H1 (cell line): ENCODE results near the gene FAM210A. TPM values are rescaled to one million over a fixed set of nuclear protein-coding genes. Genes with fewer than 3 reads are reported as not detected.

ENCODE experiments used
- ATF3 ChIP-seq: IDR thresholded peaks from 2 replicates; pipeline ENCODE4 v1.6.1; 2011; ENCODE audit warnings: low read depth, mild to moderate bottlenecking, low read length; ENCODE audit not compliant: insufficient read depth
- BCL11A ChIP-seq, 2 experiments: IDR thresholded peaks; one replicate each; pipeline ENCODE4 v1.6.1; 2011; ENCODE audit warnings: low read depth in 2 of 2, low read length in 2 of 2, mild to moderate bottlenecking in 2 of 2
- BRCA1 ChIP-seq: IDR thresholded peaks from 2 replicates; pipeline ENCODE4 v1.6.1; 2012; ENCODE audit warnings: low read depth, low read length, improper control_type of control experiment
- CHD2 ChIP-seq: IDR thresholded peaks from 2 replicates; pipeline ENCODE4 v1.6.1; 2012; ENCODE audit warnings: low read length, improper control_type of control experiment
- CREB1 ChIP-seq: IDR thresholded peaks from 2 replicates; pipeline ENCODE4 v1.6.1; 2012; ENCODE audit warnings: inconsistent platforms
- EGR1 ChIP-seq: IDR thresholded peaks from 2 replicates; pipeline ENCODE4 v1.6.1; 2011; ENCODE audit warnings: low read depth, low read length, borderline replicate concordance
- EZH2 ChIP-seq: fragments of 200-600 bp; sonication (generic); IDR thresholded peaks from 2 replicates; pipeline ENCODE4 v1.7.1; 2012; ENCODE audit warnings: low read depth, mild to moderate bottlenecking, moderate library complexity, low read length, inconsistent platforms; ENCODE audit not compliant: severe bottlenecking
- KDM4A ChIP-seq: IDR thresholded peaks from one replicate; pipeline ENCODE4 v1.7.1; 2012; ENCODE audit warnings: low read depth, mild to moderate bottlenecking, moderate library complexity, low read length, inconsistent platforms; ENCODE audit not compliant: severe bottlenecking
- SIX5 ChIP-seq: IDR thresholded peaks from 2 replicates; pipeline ENCODE4 v1.6.1; 2011; ENCODE audit warnings: mild to moderate bottlenecking, low read depth, low read length
- SRF ChIP-seq: IDR thresholded peaks from 2 replicates; pipeline ENCODE4 v1.6.1; 2011; ENCODE audit warnings: mild to moderate bottlenecking, low read depth, low read length, moderate library complexity
- SUZ12 ChIP-seq: fragments of 200-600 bp; sonication (generic); IDR thresholded peaks from 2 replicates; pipeline ENCODE4 v1.6.1; 2012; ENCODE audit warnings: mild to moderate bottlenecking, inconsistent platforms, low read length, moderate library complexity, mixed read lengths
- TBP ChIP-seq: IDR thresholded peaks from 2 replicates; pipeline ENCODE4 v1.6.1; 2011; ENCODE audit warnings: low read depth, low read length, improper control_type of control experiment
- polyA plus RNA-seq, 7 experiments: library from polyadenylated mRNA; depleted of rRNA in 3 of 7; stranded (reverse) in 5 of 7; unstranded in 2 of 7; fragments of >200 nt in 5 of 7; fragments of 200-250 nt in 2 of 7; gene quantifications; 1 replicate in 5 of 7; 2 replicates in 1 of 7; 4 replicates in 1 of 7; pipeline versions ENCODE4 v1.2.1 to v1.2.3, GENCODE V29; 2011 to 2013; ENCODE audit warnings: missing spikeins in 2 of 7, mixed read lengths in 2 of 7
- total RNA-seq: library from RNA; stranded (reverse); fragmentation: NEBNext Ultra II Directional; extraction: Animal tissue kit (Norgen Biotek cat#: 25700); gene quantifications from 2 replicates; pipeline ENCODE4 v1.2.1, GENCODE V29; 2021
- TF ChIP-seq, protein P1 (sequence below): fragments of 300-600 bp; sonication (generic); IDR thresholded peaks from 2 replicates; pipeline ENCODE4 v1.7.1; 2012; ENCODE audit warnings: low read length, moderate library complexity, mild to moderate bottlenecking, inconsistent platforms; ENCODE audit not compliant: insufficient replicate concordance

FAM210A gene
- total and polyA plus RNA-seq, 2 of the 8 experiments (the other 6 are each of a cell fraction or from before 2014, with no cell fraction given): 8.2 to 25.4 TPM

DNA sequence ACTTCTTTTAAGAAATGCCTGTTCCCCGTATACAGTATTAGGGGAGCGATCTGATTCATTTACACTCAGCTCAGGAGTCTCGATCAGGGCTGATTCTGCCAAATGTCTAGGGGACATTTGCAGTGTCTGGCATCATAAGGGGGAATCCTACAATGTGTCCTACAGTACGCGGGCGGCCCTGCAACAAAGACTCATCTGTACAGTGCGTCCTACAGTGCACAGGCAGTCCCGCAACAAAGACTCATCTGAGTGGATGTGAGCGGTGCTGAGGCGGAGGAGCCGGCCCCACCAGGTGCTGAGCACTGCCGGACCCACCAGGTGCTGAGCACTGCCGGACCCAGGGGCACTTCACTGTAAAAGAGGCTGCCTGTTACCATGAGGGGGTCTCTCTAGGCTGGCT is 102.5 kb downstream of the FAM210A start (continued):
- TF ChIP-seq, protein P1, sequence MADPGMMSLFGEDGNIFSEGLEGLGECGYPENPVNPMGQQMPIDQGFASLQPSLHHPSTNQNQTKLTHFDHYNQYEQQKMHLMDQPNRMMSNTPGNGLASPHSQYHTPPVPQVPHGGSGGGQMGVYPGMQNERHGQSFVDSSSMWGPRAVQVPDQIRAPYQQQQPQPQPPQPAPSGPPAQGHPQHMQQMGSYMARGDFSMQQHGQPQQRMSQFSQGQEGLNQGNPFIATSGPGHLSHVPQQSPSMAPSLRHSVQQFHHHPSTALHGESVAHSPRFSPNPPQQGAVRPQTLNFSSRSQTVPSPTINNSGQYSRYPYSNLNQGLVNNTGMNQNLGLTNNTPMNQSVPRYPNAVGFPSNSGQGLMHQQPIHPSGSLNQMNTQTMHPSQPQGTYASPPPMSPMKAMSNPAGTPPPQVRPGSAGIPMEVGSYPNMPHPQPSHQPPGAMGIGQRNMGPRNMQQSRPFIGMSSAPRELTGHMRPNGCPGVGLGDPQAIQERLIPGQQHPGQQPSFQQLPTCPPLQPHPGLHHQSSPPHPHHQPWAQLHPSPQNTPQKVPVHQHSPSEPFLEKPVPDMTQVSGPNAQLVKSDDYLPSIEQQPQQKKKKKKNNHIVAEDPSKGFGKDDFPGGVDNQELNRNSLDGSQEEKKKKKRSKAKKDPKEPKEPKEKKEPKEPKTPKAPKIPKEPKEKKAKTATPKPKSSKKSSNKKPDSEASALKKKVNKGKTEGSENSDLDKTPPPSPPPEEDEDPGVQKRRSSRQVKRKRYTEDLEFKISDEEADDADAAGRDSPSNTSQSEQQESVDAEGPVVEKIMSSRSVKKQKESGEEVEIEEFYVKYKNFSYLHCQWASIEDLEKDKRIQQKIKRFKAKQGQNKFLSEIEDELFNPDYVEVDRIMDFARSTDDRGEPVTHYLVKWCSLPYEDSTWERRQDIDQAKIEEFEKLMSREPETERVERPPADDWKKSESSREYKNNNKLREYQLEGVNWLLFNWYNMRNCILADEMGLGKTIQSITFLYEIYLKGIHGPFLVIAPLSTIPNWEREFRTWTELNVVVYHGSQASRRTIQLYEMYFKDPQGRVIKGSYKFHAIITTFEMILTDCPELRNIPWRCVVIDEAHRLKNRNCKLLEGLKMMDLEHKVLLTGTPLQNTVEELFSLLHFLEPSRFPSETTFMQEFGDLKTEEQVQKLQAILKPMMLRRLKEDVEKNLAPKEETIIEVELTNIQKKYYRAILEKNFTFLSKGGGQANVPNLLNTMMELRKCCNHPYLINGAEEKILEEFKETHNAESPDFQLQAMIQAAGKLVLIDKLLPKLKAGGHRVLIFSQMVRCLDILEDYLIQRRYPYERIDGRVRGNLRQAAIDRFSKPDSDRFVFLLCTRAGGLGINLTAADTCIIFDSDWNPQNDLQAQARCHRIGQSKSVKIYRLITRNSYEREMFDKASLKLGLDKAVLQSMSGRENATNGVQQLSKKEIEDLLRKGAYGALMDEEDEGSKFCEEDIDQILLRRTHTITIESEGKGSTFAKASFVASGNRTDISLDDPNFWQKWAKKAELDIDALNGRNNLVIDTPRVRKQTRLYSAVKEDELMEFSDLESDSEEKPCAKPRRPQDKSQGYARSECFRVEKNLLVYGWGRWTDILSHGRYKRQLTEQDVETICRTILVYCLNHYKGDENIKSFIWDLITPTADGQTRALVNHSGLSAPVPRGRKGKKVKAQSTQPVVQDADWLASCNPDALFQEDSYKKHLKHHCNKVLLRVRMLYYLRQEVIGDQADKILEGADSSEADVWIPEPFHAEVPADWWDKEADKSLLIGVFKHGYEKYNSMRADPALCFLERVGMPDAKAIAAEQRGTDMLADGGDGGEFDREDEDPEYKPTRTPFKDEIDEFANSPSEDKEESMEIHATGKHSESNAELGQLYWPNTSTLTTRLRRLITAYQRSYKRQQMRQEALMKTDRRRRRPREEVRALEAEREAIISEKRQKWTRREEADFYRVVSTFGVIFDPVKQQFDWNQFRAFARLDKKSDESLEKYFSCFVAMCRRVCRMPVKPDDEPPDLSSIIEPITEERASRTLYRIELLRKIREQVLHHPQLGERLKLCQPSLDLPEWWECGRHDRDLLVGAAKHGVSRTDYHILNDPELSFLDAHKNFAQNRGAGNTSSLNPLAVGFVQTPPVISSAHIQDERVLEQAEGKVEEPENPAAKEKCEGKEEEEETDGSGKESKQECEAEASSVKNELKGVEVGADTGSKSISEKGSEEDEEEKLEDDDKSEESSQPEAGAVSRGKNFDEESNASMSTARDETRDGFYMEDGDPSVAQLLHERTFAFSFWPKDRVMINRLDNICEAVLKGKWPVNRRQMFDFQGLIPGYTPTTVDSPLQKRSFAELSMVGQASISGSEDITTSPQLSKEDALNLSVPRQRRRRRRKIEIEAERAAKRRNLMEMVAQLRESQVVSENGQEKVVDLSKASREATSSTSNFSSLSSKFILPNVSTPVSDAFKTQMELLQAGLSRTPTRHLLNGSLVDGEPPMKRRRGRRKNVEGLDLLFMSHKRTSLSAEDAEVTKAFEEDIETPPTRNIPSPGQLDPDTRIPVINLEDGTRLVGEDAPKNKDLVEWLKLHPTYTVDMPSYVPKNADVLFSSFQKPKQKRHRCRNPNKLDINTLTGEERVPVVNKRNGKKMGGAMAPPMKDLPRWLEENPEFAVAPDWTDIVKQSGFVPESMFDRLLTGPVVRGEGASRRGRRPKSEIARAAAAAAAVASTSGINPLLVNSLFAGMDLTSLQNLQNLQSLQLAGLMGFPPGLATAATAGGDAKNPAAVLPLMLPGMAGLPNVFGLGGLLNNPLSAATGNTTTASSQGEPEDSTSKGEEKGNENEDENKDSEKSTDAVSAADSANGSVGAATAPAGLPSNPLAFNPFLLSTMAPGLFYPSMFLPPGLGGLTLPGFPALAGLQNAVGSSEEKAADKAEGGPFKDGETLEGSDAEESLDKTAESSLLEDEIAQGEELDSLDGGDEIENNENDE: no peak
- TF ChIP-seq EZH2 (no peak), CHD2 (no peak), TBP (no peak), CREB1 (no peak), ATF3 (no peak), EGR1 (no peak), BRCA1 (no peak), SRF (no peak), SIX5 (no peak), BCL11A (IDR thresholded peaks at IDR 0.05; ENCODE audit: low read depth in 2 of 2, low read length in 2 of 2) (no peak), KDM4A (no peak), SUZ12 (no peak)
